GM19239 (cell line): Measurements from ENCODE around the gene TMEM258.

ENCODE experiments used
- DNase-seq: peaks from one replicate; pipeline ENCODE4 v3.0.0; 2011; ENCODE audit warnings: low spot score; ENCODE audit not compliant: insufficient read length
- FAIRE-seq: peaks from 2 replicates; lab custom pipeline; 2011; peaks lifted over from hg19 to GRCh38; lab: Jason Lieb, UNC

The TMEM258 gene

GRCh38 chr11:61792310-61793082 lies at the start of gene TMEM258, which contains the start of gene FEN1:
TMEM258 (minus strand) TSS chr11:61792599; CDS start chr11:61792558, 41 bp downstream.
FEN1 (plus strand) TSS chr11:61792911; CDS start chr11:61795362, 2,451 bp downstream.
- peak; percentile 92 for FAIRE-seq
- DNase-seq: peak; percentile 89

- FAIRE-seq: no peak
Measured at GRCh38 chr11:61841636-61842527, 49.5 kb upstream of the TMEM258 start.

GRCh38 chr11:61840371-61840770 lies 48.0 kb upstream of the TMEM258 start:
- DNase-seq: no peak
- FAIRE-seq: no peak

More at GRCh38 chr11:61841636-61842527, 49.5 kb upstream of the TMEM258 start:
- DNase-seq: no peak

DNA sequence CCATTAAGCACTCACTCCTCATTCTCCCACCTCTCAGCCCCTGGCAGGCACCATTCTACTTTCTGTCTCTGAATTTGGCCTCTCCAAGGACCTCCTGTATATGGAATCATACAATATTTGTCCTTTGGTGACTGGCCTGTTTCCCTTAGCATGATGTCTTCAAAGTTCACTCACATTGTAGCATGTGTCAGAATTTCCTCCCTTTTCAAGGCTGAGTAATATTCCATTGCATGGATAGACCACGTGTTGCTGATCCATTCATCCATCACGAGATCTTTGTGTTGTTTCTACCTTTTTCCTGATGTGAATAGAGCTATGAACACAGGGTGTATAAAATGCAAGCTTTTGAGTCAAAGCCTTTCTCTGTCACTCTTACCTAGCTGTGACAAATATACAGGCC lies 47.3 kb upstream of the TMEM258 start:
- no peak for FAIRE-seq
- no peak for DNase-seq

GRCh38 chr11:61838921-61839320 lies 46.5 kb upstream of the TMEM258 start:
- no peak for DNase-seq
- no peak for FAIRE-seq

GRCh38 chr11:61838501-61838900 lies 46.1 kb upstream of the TMEM258 start:
- DNase-seq (no peak), FAIRE-seq (no peak)

DNA sequence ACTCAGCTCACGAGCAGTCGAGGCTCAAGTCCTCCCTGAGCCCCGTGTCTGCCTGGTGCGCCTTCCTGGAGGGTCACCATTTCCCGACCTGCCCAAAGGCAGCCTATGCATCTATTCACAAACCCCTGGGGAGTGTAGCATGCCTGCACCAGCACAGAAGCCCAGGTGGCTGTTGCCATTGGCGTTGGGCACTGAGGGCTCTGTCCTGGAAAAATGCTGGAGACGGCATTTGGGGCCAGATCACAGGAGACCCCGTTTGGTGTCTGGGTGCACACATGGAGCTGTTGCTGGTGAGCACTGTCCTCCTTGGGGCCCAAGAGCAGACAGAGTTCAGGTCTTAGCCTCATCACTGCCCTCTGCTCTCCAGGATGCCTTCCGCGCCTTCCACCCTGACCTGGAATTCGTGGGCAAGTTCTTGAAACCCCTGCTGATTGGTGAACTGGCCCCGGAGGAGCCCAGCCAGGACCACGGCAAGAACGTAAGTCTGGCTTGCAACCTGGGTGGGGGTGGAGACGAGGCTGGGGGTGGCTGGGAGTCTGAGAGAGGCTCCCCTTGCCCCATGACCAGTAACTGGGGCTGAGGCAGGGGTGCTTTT lies 45.1 kb upstream of the TMEM258 start:
- FAIRE-seq: no peak

DNA sequence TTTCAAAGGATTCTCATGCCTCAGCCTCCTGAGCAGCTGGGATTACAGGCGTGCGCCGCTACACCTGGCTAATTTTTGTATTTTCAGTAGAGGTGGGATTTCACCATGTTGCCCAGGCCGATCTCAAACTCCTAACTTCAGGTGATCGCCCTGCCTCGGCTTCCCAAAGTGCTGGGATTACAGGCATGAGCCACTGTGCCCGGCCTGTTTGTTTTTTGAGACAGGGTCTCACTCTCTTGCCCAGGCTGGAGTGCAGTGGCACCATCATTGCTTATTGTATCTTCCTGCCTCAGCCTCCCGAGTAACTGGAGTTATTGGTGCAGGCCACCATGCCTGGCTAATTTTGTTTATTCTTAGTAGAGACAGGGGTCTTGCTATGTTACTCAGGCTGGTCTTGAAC lies 43.8 kb upstream of the TMEM258 start:
- no peak for FAIRE-seq
- DNase-seq: no peak

More for the DNA sequence above, 45.1 kb upstream of the TMEM258 start:
- no peak for DNase-seq

DNA sequence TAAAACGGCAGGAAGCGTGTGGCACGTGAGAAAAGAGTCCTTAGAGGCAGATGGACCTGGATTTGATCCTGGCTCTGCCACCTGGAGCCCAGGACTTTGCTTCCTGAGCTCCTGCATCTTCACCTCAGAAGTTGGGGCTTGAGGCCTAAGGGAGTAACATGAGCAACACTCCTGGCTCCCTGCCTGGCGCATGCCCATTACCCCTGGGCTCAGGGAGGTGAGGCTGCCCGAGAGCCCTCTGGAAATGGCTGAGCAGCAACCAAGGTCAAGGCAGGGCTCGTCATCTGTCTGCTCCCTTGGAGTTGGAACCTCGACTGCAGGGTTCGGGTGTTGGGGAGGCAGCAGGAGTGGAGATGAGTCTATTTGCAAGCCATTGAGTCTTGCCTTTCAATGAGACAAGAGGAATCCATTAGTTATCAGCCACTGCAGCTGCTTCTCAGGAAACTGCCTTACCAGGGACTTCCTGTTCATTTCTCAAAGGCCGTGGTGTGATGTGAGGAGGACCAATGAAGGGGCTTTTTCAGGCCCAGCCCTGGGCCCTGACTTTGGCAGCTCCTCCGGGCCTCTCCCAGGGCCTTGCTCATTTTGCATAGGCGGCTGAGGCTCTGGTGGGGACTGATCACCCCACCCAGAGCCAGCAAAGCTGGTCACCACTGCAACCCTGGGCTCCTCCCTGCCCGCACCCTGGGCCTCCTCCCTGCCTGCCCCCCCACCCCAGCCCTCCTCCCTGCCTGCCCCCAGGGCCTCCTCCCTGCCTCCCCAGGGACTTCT lies 42.1 kb upstream of the TMEM258 start:
- peak; percentile 87 for FAIRE-seq

DNA sequence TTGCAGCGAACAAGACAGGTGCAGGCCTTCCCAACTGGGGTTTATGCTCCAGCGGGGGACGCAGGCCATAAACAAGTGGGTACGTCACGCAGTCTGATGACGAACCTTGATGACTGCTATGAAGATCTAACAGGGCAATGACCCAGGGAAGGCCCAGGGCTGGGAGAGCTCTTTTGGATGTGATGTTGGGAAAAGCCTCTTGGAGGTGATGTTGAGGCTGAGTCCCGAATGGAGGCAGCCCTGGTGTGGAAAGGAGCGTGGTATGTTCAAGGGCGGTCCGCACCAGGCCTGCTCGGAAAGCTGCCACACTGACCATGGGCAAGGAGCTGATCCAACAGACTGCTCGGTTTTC lies 41.5 kb upstream of the TMEM258 start:
- no peak for FAIRE-seq
- no peak for DNase-seq

More for the DNA sequence above, 42.1 kb upstream of the TMEM258 start:
- DNase-seq: peak; percentile 80

- no peak for FAIRE-seq
- DNase-seq: no peak
Measured at GRCh38 chr11:61833471-61833870, 41.1 kb upstream of the TMEM258 start.

DNA sequence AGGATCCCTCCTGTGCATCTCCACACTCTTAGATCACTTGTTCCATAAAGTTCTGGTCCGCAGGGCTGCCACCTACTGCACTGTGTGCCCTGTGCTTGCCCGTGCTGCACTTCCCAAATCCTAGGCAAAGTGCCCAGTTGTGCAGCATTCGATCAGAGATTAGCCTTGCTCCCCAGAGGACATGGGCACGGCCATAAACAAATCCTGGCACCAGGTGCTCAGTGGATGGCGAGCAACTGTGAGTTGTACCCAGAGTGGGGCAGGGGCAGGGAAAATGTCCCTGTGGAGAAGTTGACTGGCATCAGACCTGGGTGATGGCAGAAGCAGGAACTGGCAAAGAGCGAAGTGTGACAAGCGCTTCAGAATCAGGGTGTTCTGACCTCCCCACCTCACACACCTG lies 40.4 kb upstream of the TMEM258 start:
- no peak for FAIRE-seq

GRCh38 chr11:61832207-61832606 lies 39.8 kb upstream of the TMEM258 start:
- no peak for FAIRE-seq
- DNase-seq: no peak

More for the DNA sequence above, 40.4 kb upstream of the TMEM258 start:
- DNase-seq: no peak

- DNase-seq (no peak), FAIRE-seq (peak; percentile 81)
Measured at GRCh38 chr11:61830237-61831105, 38.1 kb upstream of the TMEM258 start.

- no peak for FAIRE-seq
- DNase-seq: no peak
Measured at GRCh38 chr11:61829806-61830205, 37.4 kb upstream of the TMEM258 start.

GRCh38 chr11:61828629-61829407 lies 36.4 kb upstream of the TMEM258 start:
- DNase-seq: no peak
- peak; percentile 49 for FAIRE-seq

DNA sequence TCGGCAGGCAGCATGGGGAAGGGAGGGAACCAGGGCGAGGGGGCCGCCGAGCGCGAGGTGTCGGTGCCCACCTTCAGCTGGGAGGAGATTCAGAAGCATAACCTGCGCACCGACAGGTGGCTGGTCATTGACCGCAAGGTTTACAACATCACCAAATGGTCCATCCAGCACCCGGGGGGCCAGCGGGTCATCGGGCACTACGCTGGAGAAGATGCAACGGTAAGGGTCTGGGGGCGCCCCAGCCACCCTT lies 35.9 kb upstream of the TMEM258 start:
- FAIRE-seq: no peak
- no peak for DNase-seq

DNA sequence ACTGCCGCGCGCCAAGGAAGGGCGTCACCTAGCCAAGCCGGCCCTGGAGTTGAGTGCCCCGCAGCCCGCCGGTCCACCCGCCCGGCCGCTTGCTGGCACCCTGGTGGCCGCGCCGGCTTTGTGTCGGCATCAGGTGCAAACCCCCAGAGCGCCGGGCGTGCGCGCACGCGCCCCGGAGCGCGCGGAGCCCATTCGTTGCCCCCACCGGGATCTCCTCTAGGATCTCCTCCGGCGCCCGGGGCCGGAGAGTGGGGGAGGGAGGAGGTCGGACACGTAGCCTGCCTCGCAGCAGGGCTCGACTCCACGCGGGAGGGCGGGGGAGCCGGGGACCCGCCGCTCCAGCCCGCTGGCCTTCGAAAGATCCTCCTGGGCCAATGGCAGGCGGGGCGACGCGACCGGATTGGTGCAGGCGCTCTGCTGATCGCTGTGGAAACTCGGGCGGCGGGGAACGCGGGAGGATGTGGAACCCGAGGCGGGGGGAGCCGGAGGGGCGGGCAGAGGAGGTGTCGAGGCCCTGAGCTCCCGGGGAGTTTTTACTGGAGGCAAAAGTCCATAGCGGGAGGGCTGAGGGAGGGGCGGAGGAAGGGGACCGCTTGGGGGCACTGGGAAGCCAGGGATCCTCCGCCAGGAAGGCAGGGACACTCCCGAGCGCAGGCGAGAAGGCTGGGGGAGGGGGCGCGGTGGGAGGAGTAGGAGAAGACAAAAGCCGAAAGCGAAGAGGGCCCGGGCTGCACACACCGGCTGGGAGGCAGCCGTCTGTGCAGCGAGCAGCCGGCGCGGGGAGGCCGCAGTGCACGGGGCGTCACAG lies 35.4 kb upstream of the TMEM258 start, which contains the start of gene FADS2:
Gene FADS2, plus strand, starts transcription at position 730 of the 808 bp plus-strand sequence. CDS start 91 bp downstream, outside the sequence.
- DNase-seq (peak; percentile 71), FAIRE-seq (peak; percentile 90)
